NCI-H128 (cell line): Measurements from ENCODE around the gene ACACA.
"Not testable (repeated sequence)": the region's sequence is repeated elsewhere in the genome, so short reads cannot be mapped to it uniquely, and the experiment has no call there.

Experiments used
- DNase-seq: peaks from one replicate; lab custom pipeline; 2025; ENCODE audit not compliant: unreplicated experiment; lab: John Stamatoyannopoulos, UW

Gene ACACA

DNA sequence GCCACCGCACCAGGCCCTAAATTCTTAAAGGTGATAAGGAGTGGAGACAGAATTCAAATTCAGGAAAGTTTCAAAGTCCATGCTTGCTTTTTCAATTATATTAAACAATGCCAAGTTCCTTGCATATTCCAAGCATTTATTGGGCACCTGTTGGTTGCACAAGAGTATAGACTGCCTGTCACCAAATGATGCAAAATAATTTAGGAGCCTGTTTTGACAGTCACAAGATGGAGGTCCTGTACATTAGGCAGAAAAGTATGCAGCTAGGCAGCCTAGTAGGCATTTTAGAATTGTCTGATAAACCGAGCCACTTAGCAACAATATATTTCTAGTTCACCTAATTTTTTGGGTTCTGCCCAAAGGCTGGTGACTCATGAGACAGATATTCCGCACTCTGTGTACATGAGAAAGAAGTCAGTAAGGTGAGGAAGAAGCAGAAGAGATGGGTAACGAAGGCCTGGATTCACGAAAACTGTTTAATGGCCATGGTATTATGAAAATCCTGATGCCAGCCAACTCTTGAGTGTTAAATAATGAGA lies 7.3 kb downstream of the ACACA start:
- no peak for DNase-seq

DNA sequence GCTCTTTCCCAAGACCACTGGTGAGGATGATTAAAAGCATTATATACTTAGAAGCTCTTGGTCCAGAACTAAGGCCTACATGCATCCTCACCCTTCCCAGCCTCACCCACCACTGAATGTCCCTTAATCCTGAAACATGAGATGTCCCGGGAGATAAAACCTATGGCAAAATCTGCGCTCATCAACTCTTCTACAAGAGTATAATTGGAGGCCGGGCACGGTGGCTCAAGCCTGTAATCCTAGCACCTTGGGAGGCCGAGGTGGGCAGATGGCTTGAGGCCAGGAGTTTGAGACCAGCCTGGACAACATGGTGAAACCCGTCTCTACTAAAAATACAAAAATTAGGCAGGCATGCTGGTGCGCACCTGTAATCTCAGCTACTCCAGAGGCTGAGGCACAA lies 13.3 kb downstream of the ACACA start:
- DNase-seq: no peak

DNA sequence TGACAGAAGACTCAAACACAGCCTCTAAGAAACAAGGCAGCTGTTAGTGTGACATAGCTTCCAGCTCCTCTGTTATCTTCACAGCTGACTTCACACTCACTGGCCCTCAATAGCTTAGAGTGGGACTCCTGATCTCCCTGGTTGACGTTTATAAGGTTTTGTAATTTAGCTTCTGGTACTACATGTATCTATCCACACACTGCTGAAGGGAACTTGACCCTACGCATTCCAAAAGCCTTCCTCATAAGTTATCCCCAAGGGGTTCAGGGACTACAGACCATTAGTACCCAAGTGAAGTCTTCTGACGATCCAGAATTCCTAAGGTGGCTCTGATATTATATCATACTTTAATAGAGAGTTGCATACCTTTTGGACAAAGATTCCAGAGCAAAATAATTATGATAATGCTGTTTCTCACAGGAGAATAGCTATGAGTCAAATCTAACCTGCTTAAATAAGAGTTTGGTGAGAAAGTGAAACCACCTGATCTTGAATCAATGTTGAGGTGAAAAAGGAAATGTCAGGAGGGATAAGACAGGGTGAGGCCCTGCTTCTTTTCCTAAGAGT lies 14.5 kb downstream of the ACACA start:
- DNase-seq: no peak

DNA sequence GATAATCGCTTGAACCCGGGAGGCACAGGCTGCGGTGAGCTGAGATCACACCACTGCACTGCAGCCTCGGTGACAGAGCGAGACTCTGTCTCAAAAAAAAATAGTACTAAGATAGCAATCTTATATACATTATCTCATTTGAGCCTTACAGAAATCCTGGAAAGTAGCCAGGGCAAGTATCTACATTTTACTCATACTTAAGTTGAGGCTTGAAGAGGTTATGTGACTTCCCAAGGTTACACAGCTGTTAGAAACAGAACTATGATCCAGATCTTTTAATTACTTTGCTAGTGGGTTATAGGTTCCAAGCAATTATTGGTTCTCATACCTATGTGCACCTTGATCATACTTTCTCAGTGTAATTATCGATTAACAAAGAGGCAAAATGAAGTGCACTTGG lies 15.5 kb downstream of the ACACA start:
- no peak for DNase-seq

DNA sequence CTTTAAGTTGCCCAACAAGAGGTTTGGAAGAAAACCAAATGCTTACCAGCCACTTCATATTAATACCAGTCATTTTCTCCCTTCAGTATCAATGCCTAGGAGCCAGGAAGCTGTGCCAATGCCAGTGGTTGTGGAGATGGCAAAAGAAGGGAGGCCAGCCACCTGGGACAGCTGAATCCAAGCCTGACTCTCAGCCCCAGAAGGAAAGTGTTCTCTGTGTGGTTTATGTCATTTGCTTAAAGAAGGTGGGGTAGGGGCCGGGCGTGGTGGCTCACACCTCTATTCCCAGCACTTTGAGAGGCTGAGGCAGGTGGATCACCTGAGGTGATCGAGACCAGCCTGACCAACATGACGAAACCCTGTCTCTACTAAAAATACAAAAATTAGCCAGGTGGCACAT lies 17.5 kb downstream of the ACACA start:
- DNase-seq: no peak

DNA sequence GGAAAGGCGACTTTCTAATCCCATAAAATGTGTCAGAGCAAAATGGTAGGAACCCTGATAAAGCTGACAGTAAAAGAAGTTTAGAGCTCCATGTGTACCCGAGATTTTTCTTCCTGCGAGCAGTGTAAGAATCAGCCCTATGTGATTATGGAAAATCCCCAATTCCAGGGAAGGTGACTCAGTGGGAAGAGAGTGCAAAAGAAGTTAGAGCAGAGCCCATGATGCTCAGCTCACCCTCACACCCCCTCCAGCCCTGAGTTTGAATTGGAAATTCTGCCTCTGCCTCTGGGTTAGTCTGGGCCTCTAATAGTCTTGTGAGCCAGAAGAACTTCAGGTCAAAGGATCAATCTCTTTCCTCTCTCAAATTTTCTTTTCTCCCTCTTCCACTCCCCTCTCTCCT lies 18.4 kb downstream of the ACACA start:
- no peak for DNase-seq

DNA sequence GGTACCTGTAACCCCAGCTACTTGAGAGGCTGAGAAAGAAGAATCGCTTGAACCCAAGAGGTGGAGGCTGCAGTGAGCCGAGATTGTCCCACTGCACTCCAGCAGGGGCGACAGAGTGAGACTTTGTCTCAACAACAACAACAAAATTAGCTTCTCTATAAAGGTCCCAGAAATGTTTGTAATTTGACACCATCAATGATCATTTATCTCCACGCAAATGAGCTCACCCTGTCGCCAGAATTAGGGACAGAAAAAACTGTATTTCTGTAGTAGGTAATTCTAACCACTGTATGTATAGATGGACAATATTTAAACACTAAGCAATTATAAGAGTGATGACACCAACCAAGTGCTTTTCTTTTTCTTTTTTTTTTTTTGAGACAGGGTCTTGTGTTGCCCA lies 20.2 kb downstream of the ACACA start:
- no peak for DNase-seq

DNA sequence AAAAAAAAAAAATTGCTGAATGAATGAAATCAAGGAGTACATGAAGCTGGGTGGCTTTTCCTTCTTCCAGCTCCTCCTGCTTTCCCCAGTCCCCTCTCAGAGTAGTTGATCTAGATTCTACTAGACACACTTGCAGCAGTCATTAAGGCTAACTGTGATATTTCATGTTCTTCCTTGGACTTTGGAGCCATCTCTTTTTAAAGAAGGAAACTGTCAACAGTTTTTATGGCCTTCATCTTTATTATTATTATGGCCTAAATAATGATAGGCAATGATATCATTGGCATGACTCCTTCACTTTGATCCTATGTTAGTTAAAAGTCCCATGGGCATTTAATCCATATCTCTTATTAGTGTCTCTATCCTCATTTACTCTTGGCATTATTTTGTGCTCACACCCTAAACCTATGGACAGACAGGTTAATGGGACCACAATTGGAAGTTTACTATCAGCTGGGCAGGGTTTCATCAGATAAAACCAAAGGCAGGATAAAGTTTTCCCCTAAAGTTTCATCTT lies 21.1 kb downstream of the ACACA start:
- DNase-seq: no peak

DNA sequence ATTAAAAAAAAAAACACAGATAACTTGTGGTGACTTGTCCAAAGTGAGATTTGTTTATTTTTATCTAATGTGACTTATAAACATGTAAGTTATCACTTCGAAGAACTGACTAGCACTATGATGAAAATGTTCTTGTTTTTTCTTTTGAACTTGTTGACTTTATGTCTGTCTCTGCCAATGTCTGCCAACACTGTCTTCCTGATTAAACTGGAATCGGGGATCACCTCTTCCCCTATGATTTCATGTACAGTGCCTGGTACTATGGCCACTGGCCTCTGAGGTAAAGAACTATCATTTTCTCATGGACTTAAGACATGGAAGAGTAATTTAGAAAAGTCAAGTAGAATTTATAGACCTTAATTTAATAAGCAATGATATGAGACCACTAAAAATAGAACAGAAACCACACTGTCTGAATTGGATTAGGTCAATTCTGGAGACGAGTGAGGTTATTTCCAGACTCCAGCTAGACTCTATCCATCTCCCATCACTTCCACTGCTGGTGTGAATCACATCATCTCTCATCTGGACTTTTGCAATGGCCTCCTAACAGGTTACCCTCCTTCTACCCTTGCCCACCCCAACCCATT lies 22.0 kb downstream of the ACACA start:
- no peak for DNase-seq

DNA sequence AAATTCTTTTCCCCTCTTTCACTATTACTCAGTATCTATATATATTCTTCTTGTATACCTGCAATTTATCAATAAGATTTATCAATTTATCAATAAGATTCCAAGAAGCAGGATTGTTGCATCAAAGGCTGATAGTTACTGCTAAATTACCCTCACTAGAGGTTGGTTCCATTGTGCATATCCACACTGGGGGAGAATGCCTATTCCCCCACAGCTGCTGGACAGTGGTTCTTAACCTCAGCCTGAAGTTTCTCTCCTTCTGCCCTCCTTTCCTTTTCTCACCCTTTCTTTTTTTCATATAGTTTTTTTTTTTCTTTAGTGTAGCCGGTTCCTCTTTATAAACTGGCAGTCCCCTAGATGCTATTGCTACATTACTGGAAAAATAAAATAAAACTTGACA lies 24.6 kb downstream of the ACACA start:
- DNase-seq: no peak

DNA sequence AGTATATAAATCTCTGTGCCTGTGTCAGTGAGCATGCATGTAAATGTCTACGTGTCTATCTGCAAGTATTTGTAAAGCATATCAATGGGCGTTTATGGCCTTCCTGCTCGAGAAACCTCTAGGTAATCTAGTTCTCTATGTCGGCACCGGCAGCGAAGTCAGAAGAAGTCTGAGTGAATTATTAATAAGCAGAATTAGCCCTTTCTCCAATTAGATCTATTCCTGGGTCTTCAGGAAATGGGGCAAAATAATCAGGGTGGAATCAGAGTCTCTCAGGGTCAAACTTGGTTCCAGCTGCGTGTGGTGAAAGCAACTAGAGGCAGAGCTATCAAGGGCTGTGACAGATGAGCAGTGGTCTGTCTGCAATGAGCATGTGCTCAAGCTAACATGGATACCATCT lies 30.9 kb downstream of the ACACA start, which contains the start of gene C17orf78:
C17orf78 (plus strand) TSS at position 280 of the 400 bp plus-strand sequence; CDS start at position 388, 108 bp downstream.
- DNase-seq: no peak

DNA sequence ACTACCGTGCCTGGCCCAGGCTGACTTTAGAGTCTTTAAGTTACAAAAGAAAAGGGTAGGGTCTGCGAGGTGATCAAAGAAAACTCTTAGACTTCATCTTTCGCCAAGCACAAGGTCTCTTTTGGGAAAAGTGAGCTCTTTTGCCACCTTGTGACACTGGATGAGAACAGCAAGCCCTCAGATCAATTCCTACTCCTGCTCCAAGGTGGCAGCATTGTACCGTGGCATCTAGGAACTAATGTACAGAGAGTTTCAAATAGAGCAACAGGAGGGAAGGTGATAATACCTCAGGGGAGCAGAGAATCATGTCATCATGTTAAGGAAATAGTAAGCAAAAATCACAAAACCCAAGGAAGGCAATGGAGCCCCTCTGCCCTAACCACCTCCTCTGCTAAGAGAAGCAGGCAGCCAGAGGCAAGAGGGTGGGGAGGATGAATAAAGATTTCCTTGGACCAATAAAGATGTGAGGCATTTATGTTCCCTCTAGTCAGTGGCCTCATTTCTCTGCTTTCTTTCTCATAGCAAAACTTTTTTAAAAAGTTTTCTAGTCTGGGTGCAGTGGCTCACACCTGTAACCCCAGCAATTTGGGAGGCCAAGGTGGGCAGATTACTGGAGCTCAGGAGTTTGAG lies 33.0 kb downstream of the ACACA start:
- DNase-seq: peak; percentile 64

DNA sequence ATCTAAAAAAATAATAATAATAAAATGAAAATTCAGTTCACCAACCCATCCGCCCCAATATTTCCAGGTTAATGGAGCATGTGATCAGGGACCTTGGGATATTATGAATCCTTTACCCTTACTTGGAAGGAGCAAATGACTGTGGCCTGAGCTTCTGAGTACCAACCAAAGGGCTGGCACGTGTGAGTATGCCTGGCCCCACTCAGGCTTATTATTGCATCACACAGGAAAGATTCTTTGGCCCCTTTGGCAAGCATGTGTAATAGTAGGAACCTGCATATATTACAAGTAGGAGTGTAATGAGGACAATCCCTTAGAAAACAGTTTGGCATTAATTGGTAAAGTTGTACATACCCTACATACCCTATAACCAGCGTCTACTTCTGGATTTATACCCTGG lies 38.1 kb downstream of the ACACA start:
- DNase-seq: no peak

DNA sequence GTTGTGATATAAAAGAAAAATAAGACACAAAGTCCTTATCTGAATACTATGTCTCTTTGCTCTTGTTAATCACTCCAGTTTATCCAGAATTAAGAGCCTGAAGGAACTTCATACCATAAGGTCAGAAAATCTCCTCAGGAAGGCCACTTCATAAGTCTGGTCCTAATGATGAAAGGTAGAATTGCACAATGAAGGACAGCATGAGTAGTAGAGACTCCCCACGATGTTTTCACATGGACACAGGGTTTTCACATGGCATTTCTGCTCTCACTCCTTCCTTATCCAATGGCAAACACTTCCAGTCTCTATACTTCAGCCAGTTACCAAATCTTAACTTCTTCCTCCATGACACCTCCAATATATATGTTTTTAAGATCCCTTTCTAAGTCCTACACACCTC lies 41.0 kb downstream of the ACACA start:
- DNase-seq: no peak

DNA sequence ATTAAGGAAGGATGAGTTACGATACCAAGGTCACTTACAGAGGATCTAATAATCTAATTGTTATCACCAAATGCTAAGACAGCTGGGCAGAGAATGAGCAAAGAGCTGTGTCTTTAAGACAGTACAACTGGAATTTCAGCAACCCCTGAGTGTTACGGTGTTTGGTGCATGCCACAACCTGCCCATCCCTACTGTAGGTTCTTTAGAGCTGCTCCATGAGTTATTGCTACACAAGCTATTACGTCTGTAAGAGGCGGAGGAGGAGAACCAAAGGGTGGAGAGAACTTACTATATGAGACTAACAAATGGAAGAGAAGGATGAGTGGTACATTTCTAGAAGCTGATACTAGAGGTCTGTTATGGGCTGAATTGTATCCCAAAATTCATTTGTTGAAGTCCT lies 45.1 kb downstream of the ACACA start:
- DNase-seq: no peak

DNA sequence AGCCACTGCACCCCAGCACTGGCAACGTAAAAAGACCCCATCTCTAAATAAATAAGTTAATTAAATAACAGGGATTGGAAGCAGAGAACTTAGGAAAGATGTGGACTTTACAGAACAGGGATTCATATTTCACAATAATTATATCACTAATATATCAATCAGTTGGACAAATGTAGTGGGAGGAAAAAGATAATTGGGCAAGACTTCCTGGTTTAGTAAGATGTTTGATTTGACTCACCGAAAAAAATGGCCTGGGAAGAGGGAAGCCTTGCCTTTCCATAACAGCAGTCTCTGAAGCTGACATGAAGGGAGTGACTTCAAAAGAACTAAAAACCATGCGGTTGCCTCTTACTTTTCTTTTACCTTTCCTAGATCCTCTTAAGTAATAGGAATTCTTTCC lies 46.0 kb downstream of the ACACA start:
- no peak for DNase-seq

DNA sequence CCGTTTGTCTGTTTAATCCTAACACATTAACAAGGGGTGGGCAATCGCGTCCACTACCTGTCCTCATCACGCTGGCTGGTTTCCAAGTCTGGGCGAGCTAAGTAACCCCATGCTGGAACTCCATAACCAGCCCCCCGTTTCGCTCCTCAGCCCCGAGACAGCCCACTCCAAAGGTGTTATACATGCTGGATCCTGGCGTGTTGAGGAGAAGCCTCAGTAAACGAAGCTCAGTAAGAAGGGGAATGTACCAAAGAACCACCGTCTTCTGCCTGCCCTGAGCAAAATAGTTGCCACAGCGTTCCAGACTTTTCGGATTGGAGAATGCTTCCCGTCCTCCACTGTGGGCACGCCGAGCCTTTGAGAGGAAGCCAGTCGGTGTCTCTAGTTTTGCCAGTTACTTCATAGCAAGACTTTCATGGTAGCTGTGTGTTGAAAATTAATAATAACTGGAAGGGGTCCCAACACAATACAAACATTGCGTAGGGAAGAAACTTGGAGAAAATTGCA lies 46.9 kb downstream of the ACACA start:
- DNase-seq: no peak

DNA sequence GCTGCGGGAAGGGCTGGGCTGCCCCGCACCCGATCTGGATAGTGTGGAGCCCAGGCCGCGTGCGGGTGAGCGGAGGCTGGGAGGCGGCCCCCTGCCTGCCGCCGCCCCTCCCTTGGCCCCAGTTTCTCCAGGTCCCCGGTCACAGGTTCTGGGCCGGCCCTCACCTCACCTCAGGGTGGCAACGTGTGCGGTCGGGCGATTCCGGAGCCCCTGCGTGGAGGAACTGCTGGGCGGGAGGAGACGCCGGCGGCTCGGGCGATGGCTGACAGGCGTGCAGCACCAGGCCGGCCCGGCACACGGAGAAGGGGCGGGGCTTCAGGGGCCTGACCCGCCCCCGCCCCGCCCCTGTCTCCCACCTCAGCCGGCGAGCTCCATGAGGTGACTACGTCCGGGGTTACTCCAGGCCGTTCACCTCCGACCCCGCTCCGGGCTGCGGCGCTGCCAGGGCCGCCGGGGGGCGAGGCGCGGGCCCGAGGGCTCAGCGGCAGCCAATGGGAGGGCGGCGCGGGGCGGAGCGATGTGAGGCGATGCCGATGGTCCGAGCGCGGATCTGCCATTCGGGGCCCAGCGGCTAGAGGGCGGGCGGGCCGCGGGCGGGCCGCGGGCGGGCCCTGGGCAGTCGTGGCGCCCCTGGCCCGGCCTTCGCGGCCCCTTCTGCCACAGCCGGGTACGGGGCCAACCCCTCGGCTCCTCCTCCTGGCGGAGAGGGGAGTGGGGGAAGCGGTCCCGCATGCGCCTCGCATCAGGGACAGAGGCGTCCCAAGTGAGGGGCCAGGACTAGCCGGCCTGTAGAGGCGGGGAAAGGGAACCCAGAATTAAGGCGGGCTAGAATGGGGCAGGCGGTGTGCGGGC lies 47.6 kb downstream of the ACACA start:
- DNase-seq: peak; percentile 34

DNA sequence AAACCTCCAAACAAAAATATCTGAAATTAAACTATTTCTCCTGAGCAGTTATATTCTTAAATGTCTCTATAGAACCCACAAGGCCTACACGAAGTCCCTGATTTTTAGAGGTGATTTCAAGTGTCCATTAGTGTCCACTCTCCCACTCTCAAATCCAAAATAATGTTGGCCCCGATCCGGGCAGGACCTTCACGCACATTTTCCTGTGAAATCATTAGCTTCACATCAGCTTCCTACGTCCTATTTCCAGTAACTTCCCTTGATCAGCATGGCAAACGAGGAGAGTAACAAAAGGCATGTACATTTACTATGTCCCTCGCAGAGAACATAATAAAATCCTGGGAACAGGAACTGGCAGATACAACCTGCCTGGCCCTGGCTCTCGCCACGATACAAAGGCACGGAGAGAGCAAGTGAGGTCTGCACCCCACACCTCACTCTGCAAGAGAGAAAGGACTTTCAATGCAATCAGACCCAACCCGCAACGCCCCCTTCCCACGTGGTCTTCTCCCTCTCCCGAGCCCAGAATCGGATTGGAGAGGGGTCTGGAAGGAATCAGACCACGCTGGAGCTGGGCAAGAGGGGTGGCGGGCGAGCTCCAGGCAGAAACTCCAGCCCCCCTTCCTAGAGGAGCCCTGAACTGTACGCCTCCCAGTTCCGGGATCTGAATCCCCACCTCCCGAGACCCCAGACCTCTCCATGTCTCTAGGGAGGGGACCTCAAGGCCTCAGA lies 48.4 kb downstream of the ACACA start:
- DNase-seq: peak; percentile 34

DNA sequence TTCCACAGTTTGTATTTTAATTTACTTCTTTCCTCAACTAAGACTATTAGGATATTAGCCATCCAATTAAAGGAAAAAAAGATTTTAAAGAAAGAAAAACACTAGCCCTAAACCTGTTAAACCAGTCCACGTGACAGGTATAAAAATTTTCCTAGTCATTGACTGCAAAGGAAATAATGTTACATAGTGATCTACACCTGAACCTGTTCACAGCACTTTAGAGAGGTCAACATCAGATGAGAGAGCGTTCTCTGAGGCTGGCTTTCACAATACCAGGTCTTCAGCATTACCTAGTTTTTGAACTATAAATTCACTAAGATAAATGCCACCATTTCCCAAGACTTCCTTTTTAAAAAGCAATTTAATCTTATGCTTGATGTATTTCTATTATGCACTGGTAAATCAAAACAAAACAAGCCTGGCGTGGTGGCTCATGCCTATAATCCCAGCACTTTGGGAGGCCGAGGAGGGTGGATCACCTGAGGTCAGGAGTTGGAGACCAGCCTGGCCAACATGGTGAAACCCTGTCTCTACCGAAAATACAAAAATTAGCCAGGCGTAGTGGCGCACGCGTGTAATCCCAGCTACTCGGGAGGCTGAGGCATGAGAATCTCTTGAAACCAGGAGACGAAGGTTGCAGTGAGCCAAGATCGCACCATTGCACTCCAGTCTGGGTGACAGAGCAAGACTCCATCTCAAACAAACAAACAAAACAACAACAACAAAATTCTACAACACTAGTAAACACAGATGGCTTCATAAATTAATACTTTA lies 49.7 kb downstream of the ACACA start:
- not testable (repeated sequence) for DNase-seq
